GM18517 (cell line): ENCODE data around the gene PGPEP1.
A peak's percentile ranks its signal among the peaks of the same experiment; 100 is the strongest.
"Not testable (repeated sequence)": the region's sequence is repeated elsewhere in the genome, so short reads cannot be mapped to it uniquely, and the experiment has no call there.

ENCODE experiments used
- ATAC-seq: cut with Tn5 transposase; IDR thresholded peaks from one replicate; pipeline ENCODE4 v1.9.1; 2021; ENCODE audit warnings: mild to moderate bottlenecking, moderate library complexity; ENCODE audit not compliant: unreplicated experiment

The PGPEP1 gene

DNA sequence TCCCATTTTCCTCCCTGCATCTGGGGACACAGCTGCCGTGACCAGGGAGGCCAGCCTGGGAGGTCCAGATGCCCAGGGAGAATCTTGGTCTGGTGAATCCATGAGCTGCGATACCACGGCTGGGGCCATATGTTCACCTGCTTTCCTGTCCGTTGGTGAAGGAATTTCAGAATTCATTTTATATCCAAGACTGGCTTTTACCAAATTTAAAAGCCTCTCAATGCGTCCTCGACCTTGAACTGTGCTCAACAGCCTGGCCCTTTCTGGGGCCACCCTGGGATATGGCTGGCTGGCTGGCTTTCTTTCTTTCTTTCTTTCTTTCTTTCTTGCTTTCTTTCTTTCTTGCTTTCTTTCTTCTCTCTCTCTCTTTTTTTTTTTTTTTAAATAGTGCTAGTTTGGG lies 23.4 kb downstream of the PGPEP1 start:
- no peak for ATAC-seq

- ATAC-seq, result not testable (repeated sequence)
Measured at GRCh38 chr19:18364277-18364825, 24.0 kb downstream of the PGPEP1 start.

- no peak for ATAC-seq
Measured at GRCh38 chr19:18364826-18365528, 24.6 kb downstream of the PGPEP1 start.

DNA sequence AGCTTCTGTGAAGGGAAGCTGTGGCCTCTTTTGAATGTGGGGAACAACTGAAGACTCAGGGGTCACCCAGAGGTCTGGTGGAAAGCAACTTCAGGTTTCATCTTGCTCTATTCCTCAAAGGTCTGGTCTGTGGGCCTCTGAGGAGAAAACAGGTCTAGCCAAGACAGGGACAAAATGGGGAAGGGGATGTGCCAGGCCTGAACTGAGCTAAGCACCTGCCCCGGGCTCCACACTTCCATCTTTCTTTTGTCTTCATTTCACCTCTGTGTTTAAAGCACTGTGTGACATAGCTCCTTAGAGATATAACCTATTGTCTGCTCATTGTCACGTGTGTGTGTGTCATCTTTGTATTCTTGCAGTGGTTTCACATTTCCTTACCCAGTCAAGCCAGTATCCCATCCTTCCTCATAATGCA lies 25.6 kb downstream of the PGPEP1 start:
- ATAC-seq, result no peak

GRCh38 chr19:18368504-18369222 lies 28.3 kb downstream of the PGPEP1 start:
- no peak for ATAC-seq

- no peak for ATAC-seq
Measured at GRCh38 chr19:18373407-18373891, 33.1 kb downstream of the PGPEP1 start.

DNA sequence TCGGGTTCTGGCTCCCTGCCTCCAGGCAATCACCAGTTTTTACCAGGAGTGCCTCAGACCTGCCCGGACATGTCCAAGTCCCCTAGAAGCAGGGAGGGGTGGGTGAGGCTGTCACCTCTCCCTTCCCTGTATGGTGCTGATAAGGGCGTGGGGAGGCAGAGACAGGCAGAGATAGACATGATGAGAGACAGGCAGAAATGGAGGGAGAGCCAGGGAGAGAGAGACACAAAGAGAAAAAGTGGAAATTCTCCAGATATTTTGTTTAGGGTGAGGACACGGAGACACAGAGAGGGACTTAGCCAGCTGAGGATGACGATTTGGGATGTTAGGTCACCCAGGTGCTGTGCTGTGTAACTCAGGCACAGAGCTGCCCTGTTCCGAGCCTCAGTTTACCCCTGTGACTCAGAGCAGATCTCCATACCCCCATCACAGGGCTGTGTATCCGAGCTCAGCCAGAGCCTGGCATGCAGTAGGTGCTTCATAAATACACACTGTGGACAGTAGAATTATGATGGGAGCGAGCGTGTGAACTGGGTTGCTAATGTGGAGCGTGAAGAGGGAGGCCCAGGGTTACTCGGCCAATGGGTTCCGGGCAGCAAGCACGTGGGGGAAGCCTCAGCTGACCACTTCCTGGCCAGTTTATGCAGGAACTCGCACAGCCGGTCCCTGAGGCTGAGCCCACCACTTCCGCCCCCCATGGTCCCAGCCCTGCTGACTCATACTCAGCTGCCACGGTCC lies 33.7 kb downstream of the PGPEP1 start:
- peak; percentile 70 for ATAC-seq

DNA sequence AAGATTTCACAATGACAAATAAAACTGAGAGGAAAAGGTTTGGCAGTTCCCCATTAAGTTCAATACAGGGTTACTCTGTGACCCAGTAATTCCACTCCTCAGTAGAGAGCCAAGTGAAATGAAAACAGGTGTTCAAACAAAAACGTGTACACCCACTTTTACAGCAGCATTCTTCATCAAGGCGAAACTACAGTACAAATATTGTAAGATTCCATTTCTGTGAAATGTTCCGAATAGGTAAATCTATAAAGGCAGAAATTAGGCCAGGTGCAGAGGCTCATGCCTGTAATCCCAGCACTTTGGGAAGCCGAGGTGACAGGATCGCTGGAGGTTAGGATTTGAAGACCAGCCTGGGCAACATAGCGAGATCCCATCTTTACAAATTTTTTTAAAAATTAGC lies 36.6 kb downstream of the PGPEP1 start:
- no peak for ATAC-seq

DNA sequence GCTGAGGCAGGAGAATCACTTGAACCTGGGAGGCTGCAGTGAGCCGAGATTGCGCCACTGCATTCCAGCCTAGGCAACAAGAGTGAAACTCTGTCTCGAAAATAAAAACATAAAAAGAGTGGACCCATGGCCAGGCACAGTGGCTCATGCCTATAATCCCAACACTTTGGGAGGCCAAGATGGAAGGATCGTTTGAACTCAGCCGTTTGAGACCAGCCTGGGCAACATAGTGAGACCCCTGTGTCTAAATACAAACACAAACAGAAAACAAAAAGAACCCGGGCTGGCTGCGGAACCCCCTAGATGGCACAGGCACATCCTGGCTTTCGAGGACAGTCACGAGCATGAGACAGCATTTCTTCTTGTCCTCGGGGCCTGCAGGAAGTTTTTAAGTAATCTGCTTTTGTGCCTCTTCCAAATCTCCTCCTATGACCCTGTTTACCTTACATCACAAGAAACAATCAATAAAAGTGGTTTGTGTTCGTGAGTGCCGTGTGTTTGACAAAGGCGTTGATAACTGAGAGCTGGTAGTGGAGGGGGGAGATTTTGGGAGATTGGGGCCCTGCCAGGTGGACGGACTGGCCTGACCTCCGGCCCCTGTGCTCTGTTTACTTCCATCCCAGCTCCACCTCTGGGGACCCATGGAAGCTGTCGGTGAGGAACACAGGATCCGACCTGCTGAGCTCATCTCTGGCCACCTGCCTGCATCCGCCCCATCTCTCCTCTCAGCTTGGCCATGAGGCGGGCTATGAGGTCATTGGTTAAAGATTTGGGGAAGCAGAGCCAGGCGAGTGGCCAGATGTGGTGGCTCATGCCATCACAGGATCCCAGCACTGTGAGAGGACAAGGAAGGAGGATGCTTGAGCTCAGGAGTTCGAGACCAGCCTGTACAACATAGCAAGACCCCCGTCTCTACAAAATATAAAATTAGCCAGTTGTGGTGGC lies 39.7 kb downstream of the PGPEP1 start:
- ATAC-seq, result no peak

DNA sequence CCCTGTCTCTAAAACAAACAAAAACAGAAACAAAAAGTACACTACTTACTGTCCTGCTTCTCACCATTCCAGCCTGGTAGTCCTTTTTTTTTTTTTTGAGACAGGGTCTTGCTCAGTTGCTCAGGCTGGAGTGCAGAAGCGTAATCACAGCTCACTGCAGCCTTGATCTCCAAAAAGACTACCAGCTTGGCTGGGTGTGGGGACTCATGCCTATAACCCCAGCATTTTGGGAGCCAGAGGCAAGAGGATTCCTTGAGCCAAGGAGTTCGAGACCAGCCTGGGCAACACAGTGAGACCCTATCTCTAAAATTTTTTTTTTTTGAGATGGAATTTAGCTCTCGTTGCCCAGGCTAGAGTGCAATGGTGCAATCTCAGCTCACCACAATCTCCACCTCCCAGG lies 40.4 kb downstream of the PGPEP1 start:
- ATAC-seq, result no peak

DNA sequence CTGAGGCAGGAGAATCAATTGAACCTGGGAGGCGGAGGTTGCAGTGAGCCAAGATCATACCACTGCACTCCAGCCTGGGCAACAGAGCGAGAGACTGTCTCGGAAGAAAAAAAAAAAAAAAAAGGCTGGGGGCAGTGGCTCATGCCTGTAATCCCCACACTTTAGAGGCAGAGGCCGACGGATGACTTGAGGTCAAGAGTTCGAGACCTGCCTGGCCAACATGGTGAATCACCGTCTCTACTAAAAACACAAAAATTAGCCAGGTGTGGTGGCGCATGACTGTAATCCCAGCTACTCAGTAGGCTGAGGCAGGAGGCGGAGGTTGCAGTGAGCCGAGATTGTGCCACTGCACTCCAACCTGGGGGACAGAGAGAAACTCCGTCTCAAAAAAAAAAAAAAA lies 43.2 kb downstream of the PGPEP1 start:
- ATAC-seq, result not testable (repeated sequence)

GRCh38 chr19:18384775-18385174 lies 44.4 kb downstream of the PGPEP1 start:
- ATAC-seq, result no peak

- ATAC-seq, result no peak
Measured at GRCh38 chr19:18385359-18385674, 44.9 kb downstream of the PGPEP1 start.

DNA sequence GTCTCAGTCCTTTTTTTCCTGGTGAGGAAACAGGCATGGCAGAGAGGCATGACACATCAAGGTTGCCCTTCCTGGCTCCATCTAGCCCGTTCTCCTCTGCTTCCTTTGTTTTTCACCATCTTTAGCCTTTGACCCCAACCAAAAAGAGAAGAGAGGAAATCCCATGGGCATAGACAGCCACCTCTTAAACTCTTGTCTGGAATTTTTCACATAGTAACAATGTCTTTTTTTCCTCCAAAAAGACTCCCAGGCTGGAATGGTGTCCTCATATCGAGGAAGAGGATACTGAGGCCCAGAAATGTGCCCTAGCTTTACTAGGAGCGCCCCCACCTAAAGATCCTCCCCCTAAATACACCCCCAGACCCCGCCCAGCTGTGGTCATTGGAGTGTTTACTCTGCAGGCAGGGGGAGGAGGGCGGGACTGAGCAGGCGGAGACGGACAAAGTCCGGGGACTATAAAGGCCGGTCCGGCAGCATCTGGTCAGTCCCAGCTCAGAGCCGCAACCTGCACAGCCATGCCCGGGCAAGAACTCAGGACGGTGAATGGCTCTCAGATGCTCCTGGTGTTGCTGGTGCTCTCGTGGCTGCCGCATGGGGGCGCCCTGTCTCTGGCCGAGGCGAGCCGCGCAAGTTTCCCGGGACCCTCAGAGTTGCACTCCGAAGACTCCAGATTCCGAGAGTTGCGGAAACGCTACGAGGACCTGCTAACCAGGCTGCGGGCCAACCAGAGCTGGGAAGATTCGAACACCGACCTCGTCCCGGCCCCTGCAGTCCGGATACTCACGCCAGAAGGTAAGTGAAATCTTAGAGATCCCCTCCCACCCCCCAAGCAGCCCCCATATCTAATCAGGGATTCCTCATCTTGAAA lies 45.5 kb downstream of the PGPEP1 start, which contains the start of gene GDF15:
Gene GDF15 (plus strand): TSS at position 484 of the 868 bp plus-strand sequence. CDS start 32 bp downstream, at position 516.
- no peak for ATAC-seq

DNA sequence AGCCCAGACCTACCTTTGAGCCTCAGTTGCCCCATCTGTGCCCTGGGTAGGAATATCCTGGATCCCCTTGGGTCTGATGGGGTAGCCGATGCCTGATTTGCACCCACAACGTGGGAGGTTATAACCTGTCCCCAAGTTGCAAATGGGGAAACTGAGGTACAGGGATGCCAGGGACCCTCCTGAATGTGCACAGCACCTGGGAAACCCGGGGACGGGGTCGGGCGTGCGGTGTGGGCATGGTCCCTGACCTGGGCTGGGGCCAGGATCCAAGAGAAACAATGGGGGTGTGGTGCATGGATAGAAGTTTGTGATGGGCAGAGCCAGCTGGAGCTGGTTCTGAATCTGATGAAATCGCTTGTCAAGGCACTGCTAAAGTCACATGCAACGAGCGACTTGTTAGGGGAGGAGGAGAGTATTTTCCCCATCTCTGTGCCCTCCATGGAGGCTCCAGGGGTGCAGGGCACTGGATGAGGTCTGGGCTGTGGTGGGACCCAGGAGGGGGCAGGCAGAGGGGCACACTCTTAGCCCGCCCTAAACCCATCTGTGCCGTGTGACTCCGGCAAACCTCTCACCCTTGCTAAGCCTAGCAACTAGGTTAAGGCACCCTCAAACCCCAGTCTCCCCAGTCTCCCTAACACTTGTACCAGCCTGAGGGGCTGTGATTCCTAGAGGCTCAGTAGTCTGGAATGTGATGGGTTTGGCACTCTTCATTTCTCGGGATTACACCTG lies 46.3 kb downstream of the PGPEP1 start:
- no peak for ATAC-seq

DNA sequence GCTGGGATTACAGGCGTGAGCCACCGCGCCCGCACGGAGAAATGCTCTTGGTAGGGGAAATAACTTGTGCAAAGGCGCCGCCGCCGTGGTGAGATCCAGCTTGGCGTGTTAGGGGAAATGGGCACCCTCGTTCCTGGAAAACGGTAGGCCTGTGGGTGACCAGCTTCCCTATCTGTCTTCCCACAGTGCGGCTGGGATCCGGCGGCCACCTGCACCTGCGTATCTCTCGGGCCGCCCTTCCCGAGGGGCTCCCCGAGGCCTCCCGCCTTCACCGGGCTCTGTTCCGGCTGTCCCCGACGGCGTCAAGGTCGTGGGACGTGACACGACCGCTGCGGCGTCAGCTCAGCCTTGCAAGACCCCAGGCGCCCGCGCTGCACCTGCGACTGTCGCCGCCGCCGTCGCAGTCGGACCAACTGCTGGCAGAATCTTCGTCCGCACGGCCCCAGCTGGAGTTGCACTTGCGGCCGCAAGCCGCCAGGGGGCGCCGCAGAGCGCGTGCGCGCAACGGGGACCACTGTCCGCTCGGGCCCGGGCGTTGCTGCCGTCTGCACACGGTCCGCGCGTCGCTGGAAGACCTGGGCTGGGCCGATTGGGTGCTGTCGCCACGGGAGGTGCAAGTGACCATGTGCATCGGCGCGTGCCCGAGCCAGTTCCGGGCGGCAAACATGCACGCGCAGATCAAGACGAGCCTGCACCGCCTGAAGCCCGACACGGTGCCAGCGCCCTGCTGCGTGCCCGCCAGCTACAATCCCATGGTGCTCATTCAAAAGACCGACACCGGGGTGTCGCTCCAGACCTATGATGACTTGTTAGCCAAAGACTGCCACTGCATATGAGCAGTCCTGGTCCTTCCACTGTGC lies 47.9 kb downstream of the PGPEP1 start:
- peak; percentile 50 for ATAC-seq

- ATAC-seq, result no peak
Measured at GRCh38 chr19:18388960-18389725, 48.7 kb downstream of the PGPEP1 start.
